ENCODE measurements around the gene SNX3.

Gene SNX3

GRCh38 chr6:108228416-108228815, 32.4 kb downstream of the SNX3 start:
- no peak overlapping the region for H3K4me3 ChIP-seq (ENCODE audit: low read depth, low read length)
- TF ChIP-seq CTCF (IDR thresholded peaks at IDR 0.05; ENCODE audit: borderline replicate concordance, insufficient read depth, low read depth, low read length): no peak

- H3K4me3 ChIP-seq (ENCODE audit: low read depth, low read length): no peak overlapping the region
- TF ChIP-seq CTCF (IDR thresholded peaks at IDR 0.05; ENCODE audit: borderline replicate concordance, insufficient read depth, low read depth, low read length): no peak
These were observed 33.5 kb downstream of the SNX3 start for GRCh38 chr6:108227290-108227689.

GRCh38 chr6:108222504-108222903, 38.3 kb downstream of the SNX3 start:
- H3K4me3 ChIP-seq (ENCODE audit: low read depth, low read length): no peak overlapping the region
- TF ChIP-seq CTCF (IDR thresholded peaks at IDR 0.05; ENCODE audit: borderline replicate concordance, insufficient read depth, low read depth, low read length): no peak

GRCh38 chr6:108222064-108222463, 38.8 kb downstream of the SNX3 start:
- no peak for TF ChIP-seq CTCF (IDR thresholded peaks at IDR 0.05; ENCODE audit: borderline replicate concordance, insufficient read depth, low read depth, low read length)
- no peak overlapping the region for H3K4me3 ChIP-seq (ENCODE audit: low read depth, low read length)

- TF ChIP-seq CTCF (IDR thresholded peaks at IDR 0.05; ENCODE audit: borderline replicate concordance, insufficient read depth, low read depth, low read length): no peak
- no peak overlapping the region for H3K4me3 ChIP-seq (ENCODE audit: low read depth, low read length)
These were observed 49.2 kb downstream of the SNX3 start for GRCh38 chr6:108211671-108212070.

- no peak for TF ChIP-seq CTCF (IDR thresholded peaks at IDR 0.05; ENCODE audit: borderline replicate concordance, insufficient read depth, low read depth, low read length)
- H3K4me3 ChIP-seq (ENCODE audit: low read depth, low read length): no peak overlapping the region
These were observed 50.3 kb downstream of the SNX3 start for GRCh38 chr6:108210556-108210955.

- no peak for TF ChIP-seq CTCF (IDR thresholded peaks at IDR 0.05; ENCODE audit: borderline replicate concordance, insufficient read depth, low read depth, low read length)
- H3K4me3 ChIP-seq (ENCODE audit: low read depth, low read length): no peak overlapping the region
These were observed 51.1 kb downstream of the SNX3 start for GRCh38 chr6:108209738-108210137.

Measured in GM12875 (cell line).